ENCODE results near the gene RNF43.

The RNF43 gene

GRCh38 chr17:58384897-58385296, 32.4 kb downstream of the RNF43 start:
- H3K4me1 ChIP-seq (ENCODE audit: insufficient read depth, low read length): no peaks in the 10 kb centered on the region
- H3K4me3 ChIP-seq (ENCODE audit: low read length): no peak overlapping the region
- peaks cover 2% of the 10 kb centered on the region for H3K27me3 ChIP-seq (ENCODE audit: insufficient read depth, low read length)
- H3K36me3 ChIP-seq (ENCODE audit: insufficient read depth, low read length): no peaks in the 10 kb centered on the region
- H2AFZ ChIP-seq (ENCODE audit: low read depth, low read length): no peak overlapping the region
- H3K9me3 ChIP-seq (ENCODE audit: low read length): no peaks in the 10 kb centered on the region

- H3K36me3 ChIP-seq (ENCODE audit: insufficient read depth, low read length): no peaks in the 10 kb centered on the region
- H3K9me3 ChIP-seq (ENCODE audit: low read length): no peaks in the 10 kb centered on the region
- H3K4me1 ChIP-seq (ENCODE audit: insufficient read depth, low read length): no peaks in the 10 kb centered on the region
- H3K27me3 ChIP-seq (ENCODE audit: insufficient read depth, low read length): no peaks in the 10 kb centered on the region
- no peak overlapping the region for H3K4me3 ChIP-seq (ENCODE audit: low read length)
- no peak overlapping the region for H2AFZ ChIP-seq (ENCODE audit: low read depth, low read length)
Observed at GRCh38 chr17:58383892-58384462, 33.4 kb downstream of the RNF43 start.

GRCh38 chr17:58382872-58383242, 34.5 kb downstream of the RNF43 start:
- H3K27me3 ChIP-seq (ENCODE audit: insufficient read depth, low read length): no peaks in the 10 kb centered on the region
- H3K4me1 ChIP-seq (ENCODE audit: insufficient read depth, low read length): no peaks in the 10 kb centered on the region
- H3K36me3 ChIP-seq (ENCODE audit: insufficient read depth, low read length): no peaks in the 10 kb centered on the region
- H3K4me3 ChIP-seq (ENCODE audit: low read length): no peak overlapping the region
- H2AFZ ChIP-seq (ENCODE audit: low read depth, low read length): no peak overlapping the region
- H3K9me3 ChIP-seq (ENCODE audit: low read length): no peaks in the 10 kb centered on the region

GRCh38 chr17:58382108-58382871, 35.0 kb downstream of the RNF43 start:
- H3K4me1 ChIP-seq (ENCODE audit: insufficient read depth, low read length): no peaks in the 10 kb centered on the region
- no peaks in the 10 kb centered on the region for H3K9me3 ChIP-seq (ENCODE audit: low read length)
- no peaks in the 10 kb centered on the region for H3K36me3 ChIP-seq (ENCODE audit: insufficient read depth, low read length)
- no peaks in the 10 kb centered on the region for H3K27me3 ChIP-seq (ENCODE audit: insufficient read depth, low read length)
- H2AFZ ChIP-seq (ENCODE audit: low read depth, low read length): no peak overlapping the region
- H3K4me3 ChIP-seq (ENCODE audit: low read length): no peak overlapping the region

GRCh38 chr17:58381124-58382035, 36.0 kb downstream of the RNF43 start:
- Histone ChIP-seq H2AFZ (ENCODE audit: low read depth, low read length) (no peak overlapping the region), H3K4me1 (ENCODE audit: insufficient read depth, low read length) (no peaks in the 10 kb centered on the region), H3K9me3 (ENCODE audit: low read length) (no peaks in the 10 kb centered on the region), H3K36me3 (ENCODE audit: insufficient read depth, low read length) (no peaks in the 10 kb centered on the region), H3K4me3 (ENCODE audit: low read length) (no peak overlapping the region), H3K27me3 (ENCODE audit: insufficient read depth, low read length) (no peaks in the 10 kb centered on the region)

DNA sequence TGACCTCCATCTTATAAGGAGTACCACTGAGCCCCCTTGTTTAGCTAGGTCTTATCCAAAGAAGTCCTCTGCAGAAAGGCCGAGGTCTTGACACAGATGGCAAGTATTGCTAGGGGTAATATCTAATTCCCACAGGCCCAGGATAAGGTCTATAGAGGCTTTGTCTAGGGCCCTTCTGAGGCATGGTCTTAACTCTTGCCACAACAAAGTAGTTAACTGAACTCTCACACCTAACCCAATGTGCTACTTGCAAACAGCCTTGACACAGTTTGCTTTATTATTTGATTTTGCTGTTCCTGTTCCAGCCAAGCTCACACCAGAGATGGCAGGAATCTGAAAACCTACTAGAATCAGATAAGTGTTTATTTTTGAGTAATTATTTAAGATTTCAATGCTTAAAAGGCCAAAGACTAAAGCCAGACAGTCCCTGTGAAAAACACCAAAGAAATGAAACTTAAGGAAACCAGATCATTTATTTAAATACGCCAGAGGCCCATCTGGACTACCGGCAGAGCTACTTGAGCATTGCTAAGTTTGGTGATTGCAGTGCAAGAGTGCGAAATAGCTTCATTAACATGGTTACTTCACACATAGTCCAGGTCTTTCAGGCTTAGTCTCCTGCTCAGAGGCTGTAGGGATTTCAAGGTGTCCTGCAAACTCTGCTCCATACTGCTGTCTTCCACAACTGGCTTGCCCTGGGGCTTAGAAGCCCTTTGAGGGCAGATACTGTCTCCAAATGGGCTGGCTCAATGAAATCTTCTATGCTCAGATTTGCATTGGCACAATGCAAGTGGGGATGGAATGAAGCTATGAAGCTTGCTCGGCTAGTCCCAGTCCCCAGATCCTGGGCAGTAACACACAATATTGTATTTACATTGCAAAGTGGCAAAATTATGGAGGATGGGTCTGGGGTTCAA, 36.9 kb downstream of the RNF43 start:
- Histone ChIP-seq H3K4me1 (ENCODE audit: insufficient read depth, low read length) (no peaks in the 10 kb centered on the region), H3K4me3 (ENCODE audit: low read length) (no peak overlapping the region), H3K27me3 (ENCODE audit: insufficient read depth, low read length) (no peaks in the 10 kb centered on the region), H3K9me3 (ENCODE audit: low read length) (no peaks in the 10 kb centered on the region), H2AFZ (ENCODE audit: low read depth, low read length) (no peak overlapping the region), H3K36me3 (ENCODE audit: insufficient read depth, low read length) (no peaks in the 10 kb centered on the region)

- Histone ChIP-seq H3K9me3 (ENCODE audit: low read length) (no peaks in the 10 kb centered on the region), H2AFZ (ENCODE audit: low read depth, low read length) (no peak overlapping the region), H3K4me3 (ENCODE audit: low read length) (no peak overlapping the region), H3K36me3 (ENCODE audit: insufficient read depth, low read length) (no peaks in the 10 kb centered on the region), H3K4me1 (ENCODE audit: insufficient read depth, low read length) (no peaks in the 10 kb centered on the region), H3K27me3 (ENCODE audit: insufficient read depth, low read length) (peaks cover 2% of the 10 kb centered on the region)
Observed at GRCh38 chr17:58379511-58379824, 37.9 kb downstream of the RNF43 start.

DNA sequence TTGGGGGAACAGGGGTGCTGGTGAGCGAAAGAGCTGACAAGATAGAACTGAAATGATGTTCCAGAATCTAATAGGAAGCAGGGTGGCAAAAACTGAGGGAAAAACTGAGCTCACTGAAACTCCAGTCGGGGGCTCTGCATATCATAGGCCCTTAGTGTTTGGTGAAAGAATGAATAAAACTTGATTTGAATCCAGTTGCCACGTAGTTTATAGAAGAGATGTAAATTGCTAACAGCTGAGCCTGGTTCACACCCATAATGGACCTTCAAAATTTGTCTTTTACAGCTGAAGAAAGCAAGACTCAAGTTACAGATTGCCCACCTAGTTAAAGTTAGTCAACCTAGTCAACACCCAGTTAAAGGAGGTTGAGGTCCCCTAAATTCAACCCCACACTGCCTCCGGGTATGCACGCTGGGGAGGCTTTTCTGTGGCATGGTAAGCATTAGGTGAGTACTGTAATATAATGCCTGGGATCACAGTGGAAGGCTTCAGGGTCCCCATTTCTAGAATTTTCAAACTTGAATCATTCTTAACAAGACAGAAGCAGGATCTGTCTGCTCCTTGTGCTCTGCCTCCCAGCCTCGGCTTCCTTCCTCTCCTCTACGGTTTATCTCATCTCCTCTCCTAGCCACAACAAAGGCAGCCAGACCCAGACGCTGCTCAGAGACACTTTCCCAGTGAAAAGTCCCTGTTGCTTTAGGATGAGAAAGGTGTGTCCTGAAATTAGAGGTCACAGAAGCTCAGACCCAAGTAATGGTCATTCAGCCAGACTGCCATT, 38.4 kb downstream of the RNF43 start:
- Histone ChIP-seq H3K36me3 (ENCODE audit: insufficient read depth, low read length) (no peaks in the 10 kb centered on the region), H3K27me3 (ENCODE audit: insufficient read depth, low read length) (peaks cover 2% of the 10 kb centered on the region), H3K9me3 (ENCODE audit: low read length) (no peaks in the 10 kb centered on the region), H3K4me1 (ENCODE audit: insufficient read depth, low read length) (no peaks in the 10 kb centered on the region), H2AFZ (ENCODE audit: low read depth, low read length) (no peak overlapping the region), H3K4me3 (ENCODE audit: low read length) (no peak overlapping the region)

DNA sequence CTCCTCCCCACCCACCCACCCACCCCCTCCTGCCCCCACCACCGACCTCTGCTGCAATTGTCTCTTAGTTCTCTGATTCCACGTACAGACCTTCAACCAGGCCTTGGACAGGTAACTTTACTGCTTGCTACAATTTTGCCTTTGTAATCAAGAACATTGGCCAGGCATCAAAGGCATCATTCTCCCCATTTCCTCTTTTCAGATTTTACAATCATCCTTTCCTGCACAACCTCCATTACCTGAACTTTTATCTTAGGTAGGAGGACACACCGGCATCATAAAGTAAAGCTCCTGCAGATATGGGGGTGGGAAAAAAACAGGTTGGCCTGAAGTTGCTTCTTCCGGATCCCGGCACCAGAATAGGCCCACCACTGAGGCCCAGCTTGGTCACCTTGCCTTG, 39.7 kb downstream of the RNF43 start:
- no peaks in the 10 kb centered on the region for H3K9me3 ChIP-seq (ENCODE audit: low read length)
- peaks cover 2% of the 10 kb centered on the region for H3K27me3 ChIP-seq (ENCODE audit: insufficient read depth, low read length)
- H3K36me3 ChIP-seq (ENCODE audit: insufficient read depth, low read length): no peaks in the 10 kb centered on the region
- no peak overlapping the region for H3K4me3 ChIP-seq (ENCODE audit: low read length)
- no peaks in the 10 kb centered on the region for H3K4me1 ChIP-seq (ENCODE audit: insufficient read depth, low read length)
- no peak overlapping the region for H2AFZ ChIP-seq (ENCODE audit: low read depth, low read length)

GRCh38 chr17:58377093-58377601, 40.2 kb downstream of the RNF43 start:
- no peak overlapping the region for H3K4me3 ChIP-seq (ENCODE audit: low read length)
- no peaks in the 10 kb centered on the region for H3K36me3 ChIP-seq (ENCODE audit: insufficient read depth, low read length)
- H3K9me3 ChIP-seq (ENCODE audit: low read length): no peaks in the 10 kb centered on the region
- H2AFZ ChIP-seq (ENCODE audit: low read depth, low read length): no peak overlapping the region
- H3K4me1 ChIP-seq (ENCODE audit: insufficient read depth, low read length): peaks cover 4% of the 10 kb centered on the region
- peaks cover 2% of the 10 kb centered on the region for H3K27me3 ChIP-seq (ENCODE audit: insufficient read depth, low read length)

GRCh38 chr17:58376472-58377000, 40.8 kb downstream of the RNF43 start:
- Histone ChIP-seq H3K9me3 (ENCODE audit: low read length) (no peaks in the 10 kb centered on the region), H3K4me1 (ENCODE audit: insufficient read depth, low read length) (peaks cover 4% of the 10 kb centered on the region), H3K36me3 (ENCODE audit: insufficient read depth, low read length) (no peaks in the 10 kb centered on the region), H3K4me3 (ENCODE audit: low read length) (no peak overlapping the region), H2AFZ (ENCODE audit: low read depth, low read length) (no peak overlapping the region), H3K27me3 (ENCODE audit: insufficient read depth, low read length) (peaks cover 2% of the 10 kb centered on the region)

- H3K4me1 ChIP-seq (ENCODE audit: insufficient read depth, low read length): peaks cover 4% of the 10 kb centered on the region
- H3K9me3 ChIP-seq (ENCODE audit: low read length): no peaks in the 10 kb centered on the region
- no peak overlapping the region for H3K4me3 ChIP-seq (ENCODE audit: low read length)
- no peaks in the 10 kb centered on the region for H3K36me3 ChIP-seq (ENCODE audit: insufficient read depth, low read length)
- peaks cover 2% of the 10 kb centered on the region for H3K27me3 ChIP-seq (ENCODE audit: insufficient read depth, low read length)
- no peak overlapping the region for H2AFZ ChIP-seq (ENCODE audit: low read depth, low read length)
Observed at GRCh38 chr17:58375811-58376210, 41.5 kb downstream of the RNF43 start.
